Smooth muscle cell (in vitro differentiated cells): ENCODE measurements around the gene CCL4L2. TPM values are rescaled to one million over a fixed set of nuclear protein-coding genes. Genes with fewer than 3 reads are reported as not detected.
"Not testable (repeated sequence)": the region's sequence is repeated elsewhere in the genome, so short reads cannot be mapped to it uniquely, and the experiment has no call there.

Source experiments
- DNase-seq: peaks from one replicate; lab custom pipeline; 2025; ENCODE audit not compliant: unreplicated experiment; lab: John Stamatoyannopoulos, UW
- H2AFZ ChIP-seq: fragments of 200-600 bp; sonication (generic); 2 replicates; pipeline ENCODE4 v1.6.0; 2016; ENCODE audit warnings: antibody characterized with exemption, low read depth, mild to moderate bottlenecking
- H3F3A ChIP-seq: fragments of 200-600 bp; sonication (generic); 2 replicates; pipeline ENCODE4 v1.6.0; 2017; ENCODE audit warnings: antibody characterized with exemption, low read depth
- H3K27ac ChIP-seq: fragments of 200-600 bp; sonication (generic); 2 replicates; pipeline ENCODE4 v1.5.1; 2016; ENCODE audit warnings: low read depth, mild to moderate bottlenecking
- H3K27me3 ChIP-seq: fragments of 200-600 bp; sonication (generic); 2 replicates; pipeline ENCODE4 v1.6.1; 2016; ENCODE audit warnings: low read depth, mild to moderate bottlenecking
- H3K36me3 ChIP-seq: fragments of 200-600 bp; sonication (generic); 2 replicates; pipeline ENCODE4 v1.5.1; 2016; ENCODE audit warnings: low read depth
- H3K4me1 ChIP-seq: fragments of 200-600 bp; sonication (generic); 2 replicates; pipeline ENCODE4 v1.5.1; 2016; ENCODE audit warnings: low read depth
- H3K4me2 ChIP-seq: fragments of 200-600 bp; sonication (generic); 2 replicates; pipeline ENCODE4 v1.6.0; 2016; ENCODE audit warnings: mild to moderate bottlenecking
- H3K4me3 ChIP-seq: fragments of 200-600 bp; sonication (generic); 2 replicates; pipeline ENCODE4 v1.5.1; 2016; ENCODE audit warnings: mild to moderate bottlenecking
- H3K79me2 ChIP-seq: fragments of 200-600 bp; sonication (generic); 2 replicates; pipeline ENCODE4 v1.6.0; 2016; ENCODE audit warnings: low read depth, mild to moderate bottlenecking
- H3K9ac ChIP-seq: fragments of 200-600 bp; sonication (generic); 2 replicates; pipeline ENCODE4 v1.6.0; 2016; ENCODE audit warnings: low read depth
- H3K9me3 ChIP-seq: fragments of 200-600 bp; sonication (generic); replicated peaks from 2 replicates; pipeline ENCODE4 v1.5.1; 2016; ENCODE audit warnings: low read depth
- H4K20me1 ChIP-seq: fragments of 200-600 bp; sonication (generic); 2 replicates; pipeline ENCODE4 v1.6.0; 2016; ENCODE audit warnings: low read depth
- CTCF ChIP-seq: fragments of 200-600 bp; sonication (generic); IDR thresholded peaks from 2 replicates; pipeline ENCODE4 v1.5.1; 2017; ENCODE audit warnings: borderline replicate concordance, mild to moderate bottlenecking, antibody characterized with exemption; ENCODE audit not compliant: insufficient read depth, poor library complexity, severe bottlenecking
- WGBS: methylation state at CpG from one replicate; pipeline ENCODE4 v1.1.7; 2016; ENCODE audit warnings: low lambda C conversion rate; 5-methylcytosine and 5-hydroxymethylcytosine counted together
- polyA plus RNA-seq: library from polyadenylated mRNA; unstranded; fragments of >200 nt; fragmentation: Nextera tagmentation; extraction: Ambion mirVana; gene quantifications from 2 replicates; pipeline ENCODE4 v1.2.1, GENCODE V29; 2016
- total RNA-seq: library from RNA; depleted of rRNA; stranded (reverse); fragments of >200 nt; gene quantifications from 2 replicates; pipeline ENCODE4 v1.2.3, GENCODE V29; 2014

CCL4L2 gene
- total RNA-seq (not detected in 2 replicates), polyA plus RNA-seq (0.35 TPM in 1 of 2 replicates, not detected in the other)

- H2AFZ ChIP-seq, result not testable (repeated sequence)
Measured at GRCh38 chr17:36210439-36211211, at the start of gene CCL4L2. TSS of gene CCL4L2 (plus strand) at chr17:36211063.

GRCh38 chr17:36168836-36169235, 42.0 kb upstream of the CCL4L2 start:
- WGBS, result 87% methylated on average over 5 of the region's 8 CpGs

More at GRCh38 chr17:36210439-36211211, at the start of gene CCL4L2:
- H3K27ac ChIP-seq, H3K4me2 ChIP-seq, H3K4me3 ChIP-seq, H3F3A ChIP-seq, H3K4me1 ChIP-seq, H3K36me3 ChIP-seq, H4K20me1 ChIP-seq, DNase-seq, H3K9ac ChIP-seq, H3K9me3 ChIP-seq, H3K79me2 ChIP-seq: not testable (repeated sequence)
- WGBS, result 83% methylated on average over 7 of the region's 7 CpGs
- peaks cover 43% of the 10 kb centered on the region for H3K27me3 ChIP-seq

DNA sequence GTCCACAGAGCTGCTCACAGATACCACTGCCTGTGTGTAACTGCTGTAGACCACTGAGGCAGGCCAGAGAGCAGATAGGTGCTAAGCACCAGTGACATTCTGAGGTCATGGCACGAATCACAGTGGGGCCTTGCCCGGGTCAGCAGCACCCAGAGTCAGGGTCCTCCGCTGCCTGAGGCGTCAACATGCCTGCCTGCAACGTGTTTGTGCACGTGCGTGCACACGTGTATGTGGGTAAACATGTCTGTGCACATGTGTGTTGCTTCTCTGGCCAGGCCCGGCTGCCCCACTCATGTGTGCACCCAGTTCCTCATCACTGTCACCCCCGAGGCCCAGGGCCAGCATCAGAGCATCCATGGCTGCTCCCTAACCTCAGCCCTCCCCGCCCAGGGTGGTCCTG, 34.3 kb upstream of the CCL4L2 start, which contains the start of gene TBC1D3B:
Gene TBC1D3B, minus strand, starts transcription at position 101 of the 400 bp plus-strand sequence. CDS start 1,586 bp downstream, outside the sequence.
- not testable (repeated sequence) for H3K4me1 ChIP-seq, H3K79me2 ChIP-seq, H2AFZ ChIP-seq, H3K9me3 ChIP-seq, H3K36me3 ChIP-seq, H3K27me3 ChIP-seq, DNase-seq, H4K20me1 ChIP-seq, H3K27ac ChIP-seq, H3K9ac ChIP-seq, H3F3A ChIP-seq, H3K4me3 ChIP-seq, H3K4me2 ChIP-seq
- 94% methylated on average over 1 of the region's 11 CpGs for WGBS

More at GRCh38 chr17:36168836-36169235, 42.0 kb upstream of the CCL4L2 start:
- DNase-seq, H3K27me3 ChIP-seq, H3K79me2 ChIP-seq, H3K4me1 ChIP-seq, H3K27ac ChIP-seq, H3K4me3 ChIP-seq, H3F3A ChIP-seq, H3K36me3 ChIP-seq, H2AFZ ChIP-seq, H3K9ac ChIP-seq, H3K9me3 ChIP-seq, H3K4me2 ChIP-seq, H4K20me1 ChIP-seq: not testable (repeated sequence)

DNA sequence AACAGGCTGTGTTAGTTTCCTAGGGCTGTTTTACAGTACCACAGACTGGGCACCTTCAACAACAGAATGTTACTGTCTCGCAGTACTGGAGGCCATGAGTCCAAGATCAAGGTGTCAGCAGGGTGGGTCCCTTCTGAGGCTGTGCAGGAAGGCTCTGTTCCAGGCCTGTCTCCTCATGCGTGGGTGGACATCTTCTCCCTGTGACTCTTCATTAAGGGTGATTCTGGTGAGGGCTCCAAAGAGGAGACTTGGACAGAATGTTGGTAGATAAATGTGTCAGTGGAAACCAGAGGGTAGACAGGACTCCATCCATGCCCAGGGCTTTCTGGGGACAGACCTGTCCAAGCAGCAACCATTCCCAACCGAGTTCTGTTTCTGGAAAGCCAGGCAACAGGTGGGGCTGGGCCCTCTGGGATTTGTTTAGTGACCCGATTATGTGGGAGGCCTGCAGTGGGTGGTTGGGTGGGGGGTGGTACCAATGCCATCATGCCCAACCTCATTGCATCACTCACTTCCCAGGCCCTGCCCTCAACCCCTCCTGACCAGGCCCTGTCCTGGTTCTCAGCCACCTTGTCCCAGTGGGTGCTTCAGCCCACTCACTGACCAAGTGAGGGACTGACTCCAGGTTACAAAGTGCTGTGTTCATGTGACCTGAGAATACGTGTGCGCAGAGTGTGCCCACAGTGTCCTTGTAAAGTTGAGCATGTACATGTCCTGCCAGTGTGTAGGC, 29.3 kb upstream of the CCL4L2 start:
- not testable (repeated sequence) for H3F3A ChIP-seq

GRCh38 chr17:36182176-36183000, 28.5 kb upstream of the CCL4L2 start:
- Histone ChIP-seq H3K4me2 (peak overlapping the region; percentile 91), H3K27ac (no peak overlapping the region), H4K20me1 (no peaks in the 10 kb centered on the region), H3K9me3 (no peaks in the 10 kb centered on the region), H3K79me2 (no peaks in the 10 kb centered on the region), H3K4me1 (no peaks in the 10 kb centered on the region), H2AFZ (peak overlapping the region; percentile 85), H3F3A (no peaks in the 10 kb centered on the region), H3K9ac (peak overlapping the region; percentile 42), H3K27me3 (peaks cover 56% of the 10 kb centered on the region), H3K36me3 (no peaks in the 10 kb centered on the region), H3K4me3 (peak overlapping the region; percentile 73)
- no peak for DNase-seq
- no peak for TF ChIP-seq CTCF
- WGBS, result 42% methylated on average over 48 of the region's 48 CpGs

More for the DNA sequence above, 29.3 kb upstream of the CCL4L2 start:
- H3K27ac ChIP-seq, H3K36me3 ChIP-seq, H3K4me3 ChIP-seq, H2AFZ ChIP-seq, H3K4me1 ChIP-seq, DNase-seq, H4K20me1 ChIP-seq, H3K9ac ChIP-seq, H3K4me2 ChIP-seq, H3K9me3 ChIP-seq, H3K79me2 ChIP-seq: not testable (repeated sequence)
- WGBS, result 92% methylated on average over 6 of the region's 6 CpGs
- H3K27me3 ChIP-seq, result peaks cover 51% of the 10 kb centered on the region
